Astrocyte (in vitro differentiated cells and primary cell): ENCODE results near the gene PPP1R9A.

Experiments
- EZH2 ChIP-seq: IDR thresholded peaks from 2 replicates; pipeline ENCODE4 v1.6.1; 2012; ENCODE audit warnings: mild to moderate bottlenecking, low read length, inconsistent platforms; ENCODE audit not compliant: insufficient read depth
- TF ChIP-seq, protein P1 (sequence below): IDR thresholded peaks from 2 replicates; pipeline ENCODE4 v1.5.1; 2011; ENCODE audit warnings: low read depth, mild to moderate bottlenecking, inconsistent platforms, low read length, moderate library complexity; ENCODE audit not compliant: insufficient read depth

DNA sequence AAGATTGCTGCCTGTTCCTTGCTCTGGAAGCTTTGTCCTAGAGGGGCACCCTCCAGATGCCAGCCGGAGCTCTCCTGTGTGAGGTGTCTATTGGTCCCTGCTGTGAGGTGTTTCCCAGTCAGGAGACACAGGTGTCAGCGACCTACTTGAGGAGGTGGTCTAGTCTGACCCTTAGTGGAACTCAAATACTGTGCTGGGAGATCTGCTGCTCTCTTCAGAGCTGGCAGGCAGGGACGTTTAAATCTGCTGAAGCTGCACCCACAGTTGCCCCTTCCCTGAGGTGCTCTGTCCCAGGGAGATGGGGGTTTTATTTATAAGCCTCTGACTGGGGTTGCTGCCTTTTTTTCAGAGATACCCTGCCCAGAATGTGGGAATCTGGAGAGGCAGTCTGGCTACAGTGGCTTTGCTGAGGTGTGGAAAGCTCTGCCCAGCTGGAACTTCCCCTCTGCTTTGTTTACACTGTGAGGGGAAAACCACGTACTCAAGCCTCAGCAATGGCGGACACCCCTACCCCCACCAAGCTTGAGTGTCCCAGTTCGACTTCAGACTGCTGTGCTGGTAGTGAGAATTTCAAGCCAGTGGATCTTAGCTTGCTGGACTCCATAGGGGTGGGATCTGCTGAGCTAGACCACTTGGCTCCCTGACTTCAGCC lies 119.2 kb downstream of the PPP1R9A start:
- no peak for TF ChIP-seq EZH2
- TF ChIP-seq, protein P1, sequence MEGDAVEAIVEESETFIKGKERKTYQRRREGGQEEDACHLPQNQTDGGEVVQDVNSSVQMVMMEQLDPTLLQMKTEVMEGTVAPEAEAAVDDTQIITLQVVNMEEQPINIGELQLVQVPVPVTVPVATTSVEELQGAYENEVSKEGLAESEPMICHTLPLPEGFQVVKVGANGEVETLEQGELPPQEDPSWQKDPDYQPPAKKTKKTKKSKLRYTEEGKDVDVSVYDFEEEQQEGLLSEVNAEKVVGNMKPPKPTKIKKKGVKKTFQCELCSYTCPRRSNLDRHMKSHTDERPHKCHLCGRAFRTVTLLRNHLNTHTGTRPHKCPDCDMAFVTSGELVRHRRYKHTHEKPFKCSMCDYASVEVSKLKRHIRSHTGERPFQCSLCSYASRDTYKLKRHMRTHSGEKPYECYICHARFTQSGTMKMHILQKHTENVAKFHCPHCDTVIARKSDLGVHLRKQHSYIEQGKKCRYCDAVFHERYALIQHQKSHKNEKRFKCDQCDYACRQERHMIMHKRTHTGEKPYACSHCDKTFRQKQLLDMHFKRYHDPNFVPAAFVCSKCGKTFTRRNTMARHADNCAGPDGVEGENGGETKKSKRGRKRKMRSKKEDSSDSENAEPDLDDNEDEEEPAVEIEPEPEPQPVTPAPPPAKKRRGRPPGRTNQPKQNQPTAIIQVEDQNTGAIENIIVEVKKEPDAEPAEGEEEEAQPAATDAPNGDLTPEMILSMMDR = no peak
